Kidney capillary endothelial cell (primary cell): ENCODE measurements around the gene SLAMF1.
"Not testable (repeated sequence)": the region's sequence is repeated elsewhere in the genome, so short reads cannot be mapped to it uniquely, and the experiment has no call there.

Experiments used
- DNase-seq: peaks from one replicate; pipeline ENCODE4 v3.0.0-alpha.2; 2018; ENCODE audit warnings: low spot score

SLAMF1 gene, protein sequence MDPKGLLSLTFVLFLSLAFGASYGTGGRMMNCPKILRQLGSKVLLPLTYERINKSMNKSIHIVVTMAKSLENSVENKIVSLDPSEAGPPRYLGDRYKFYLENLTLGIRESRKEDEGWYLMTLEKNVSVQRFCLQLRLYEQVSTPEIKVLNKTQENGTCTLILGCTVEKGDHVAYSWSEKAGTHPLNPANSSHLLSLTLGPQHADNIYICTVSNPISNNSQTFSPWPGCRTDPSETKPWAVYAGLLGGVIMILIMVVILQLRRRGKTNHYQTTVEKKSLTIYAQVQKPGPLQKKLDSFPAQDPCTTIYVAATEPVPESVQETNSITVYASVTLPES

DNA sequence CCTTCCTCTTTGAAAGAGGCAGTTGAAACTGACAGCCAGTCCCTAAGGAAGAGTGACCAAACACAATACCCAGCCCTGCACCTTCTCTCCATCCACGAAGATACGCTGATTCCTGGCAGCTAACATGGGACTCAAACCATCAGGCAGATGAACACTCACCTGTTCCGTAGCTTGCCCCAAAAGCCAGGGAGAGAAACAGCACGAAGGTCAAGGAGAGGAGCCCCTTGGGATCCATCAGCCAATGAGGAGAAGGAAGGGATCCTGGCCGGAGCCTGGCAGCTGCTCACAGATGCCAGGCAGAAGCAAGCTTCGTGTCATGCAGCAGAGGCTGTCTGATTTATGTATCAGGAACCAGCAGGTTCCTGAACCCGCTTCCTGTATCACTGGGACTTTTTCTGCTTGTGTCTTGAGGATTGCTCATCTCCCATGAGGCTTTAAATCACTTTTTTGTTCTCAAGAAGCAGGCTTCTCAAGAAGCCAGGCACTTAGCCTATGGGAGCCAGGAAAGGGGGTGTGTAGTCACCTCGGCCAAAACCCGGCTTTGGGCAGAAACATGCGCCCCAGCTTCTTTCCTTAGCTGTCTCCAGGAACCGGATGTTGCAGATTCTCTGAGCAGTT, at the start of gene SLAMF1:
Gene SLAMF1 (minus strand): TSS at position 334 of the 618 bp plus-strand sequence. CDS start 99 bp downstream, at position 235.
- DNase-seq = peak; percentile 36

DNA sequence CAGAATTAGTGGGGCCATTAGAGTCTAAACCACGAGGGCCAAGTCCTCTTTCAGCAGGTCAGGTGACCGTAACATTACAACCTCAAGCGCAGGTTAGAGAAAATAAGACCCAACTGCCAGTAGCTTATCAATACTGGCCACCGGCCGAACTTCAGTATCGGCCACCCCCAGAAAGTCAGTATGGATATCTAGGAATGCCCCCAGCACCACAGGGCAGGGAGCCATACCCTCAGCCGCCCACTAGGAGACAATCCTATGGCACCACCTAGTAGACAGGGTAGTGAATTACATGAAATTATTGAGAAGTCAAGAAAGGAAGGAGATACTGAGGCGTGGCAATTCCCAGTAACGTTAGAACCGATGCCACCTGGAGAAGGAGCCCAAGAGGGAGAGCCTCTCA, 45.5 kb upstream of the SLAMF1 start:
- DNase-seq = not testable (repeated sequence)

DNA sequence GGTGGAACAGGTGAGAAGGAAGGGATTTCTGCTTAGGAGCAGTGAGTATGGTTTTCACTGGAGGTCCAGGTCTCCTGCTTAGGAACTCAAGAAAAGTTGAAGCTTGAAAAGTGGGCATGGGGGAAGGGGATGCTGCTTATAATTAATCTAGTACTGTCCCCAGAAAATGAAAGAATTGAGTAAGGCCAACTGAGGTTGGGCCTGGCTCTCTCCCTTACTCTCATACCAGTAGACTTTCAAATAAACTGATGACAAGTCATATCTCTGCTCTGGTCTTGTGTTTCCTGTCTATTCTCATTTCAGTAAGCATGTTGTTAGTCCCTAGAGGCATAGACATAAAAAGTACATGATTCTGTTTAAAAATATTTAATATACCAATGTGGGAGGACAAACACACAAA, 38.4 kb upstream of the SLAMF1 start:
- DNase-seq = no peak

DNA sequence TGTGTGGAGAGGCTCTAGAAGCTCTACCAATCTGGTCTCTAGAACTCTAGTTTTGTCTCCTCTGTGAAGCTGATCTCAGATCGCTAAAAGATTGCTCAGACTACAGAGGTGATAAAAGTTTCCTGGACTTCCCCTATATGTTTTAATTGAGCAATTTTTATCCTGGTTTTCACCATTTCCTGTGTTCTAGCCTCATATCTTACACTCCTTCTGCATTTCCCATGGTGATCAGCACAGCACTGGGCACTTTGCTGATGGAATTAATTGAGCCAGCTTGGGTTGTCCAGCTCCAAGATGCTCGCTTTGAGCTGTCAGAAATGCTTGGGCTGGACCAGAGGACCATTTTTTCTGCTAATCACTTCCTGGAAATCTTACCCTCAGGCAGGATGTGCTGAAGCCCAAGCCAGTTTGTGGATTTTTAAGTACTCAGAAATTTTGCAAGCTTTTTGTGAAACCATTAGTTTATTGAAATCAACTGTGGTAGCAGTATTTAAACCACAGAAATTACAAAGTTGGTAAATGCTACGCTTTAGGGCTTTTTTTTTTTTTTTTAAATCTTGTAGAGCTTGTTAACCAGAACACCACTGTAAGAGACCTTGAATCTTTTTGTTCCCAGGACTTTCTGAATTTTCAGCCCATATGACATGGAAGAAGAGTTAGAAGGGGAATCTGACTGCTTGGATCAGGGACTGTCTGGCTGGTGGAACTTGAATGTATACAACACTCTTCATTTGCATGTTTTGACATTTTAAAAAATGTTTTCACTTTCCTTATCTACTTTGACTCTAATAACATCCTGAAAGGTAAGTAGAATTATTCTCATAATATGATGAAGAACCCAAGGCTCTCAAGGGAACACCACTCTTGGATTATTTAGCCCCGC, 36.4 kb upstream of the SLAMF1 start:
- no peak for DNase-seq

DNA sequence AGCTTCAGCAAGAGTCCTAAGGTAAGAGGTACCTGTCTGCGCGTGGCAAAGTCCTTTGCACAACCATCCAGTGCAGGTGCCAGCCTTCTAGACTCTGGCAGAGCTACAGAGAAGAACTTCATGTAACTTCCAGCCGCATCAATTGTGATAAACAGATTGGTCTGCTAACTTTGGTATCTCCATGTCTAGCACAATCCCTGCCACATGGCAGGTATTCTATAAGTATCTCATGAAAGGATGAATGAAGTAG, 35.0 kb upstream of the SLAMF1 start:
- no peak for DNase-seq

DNA sequence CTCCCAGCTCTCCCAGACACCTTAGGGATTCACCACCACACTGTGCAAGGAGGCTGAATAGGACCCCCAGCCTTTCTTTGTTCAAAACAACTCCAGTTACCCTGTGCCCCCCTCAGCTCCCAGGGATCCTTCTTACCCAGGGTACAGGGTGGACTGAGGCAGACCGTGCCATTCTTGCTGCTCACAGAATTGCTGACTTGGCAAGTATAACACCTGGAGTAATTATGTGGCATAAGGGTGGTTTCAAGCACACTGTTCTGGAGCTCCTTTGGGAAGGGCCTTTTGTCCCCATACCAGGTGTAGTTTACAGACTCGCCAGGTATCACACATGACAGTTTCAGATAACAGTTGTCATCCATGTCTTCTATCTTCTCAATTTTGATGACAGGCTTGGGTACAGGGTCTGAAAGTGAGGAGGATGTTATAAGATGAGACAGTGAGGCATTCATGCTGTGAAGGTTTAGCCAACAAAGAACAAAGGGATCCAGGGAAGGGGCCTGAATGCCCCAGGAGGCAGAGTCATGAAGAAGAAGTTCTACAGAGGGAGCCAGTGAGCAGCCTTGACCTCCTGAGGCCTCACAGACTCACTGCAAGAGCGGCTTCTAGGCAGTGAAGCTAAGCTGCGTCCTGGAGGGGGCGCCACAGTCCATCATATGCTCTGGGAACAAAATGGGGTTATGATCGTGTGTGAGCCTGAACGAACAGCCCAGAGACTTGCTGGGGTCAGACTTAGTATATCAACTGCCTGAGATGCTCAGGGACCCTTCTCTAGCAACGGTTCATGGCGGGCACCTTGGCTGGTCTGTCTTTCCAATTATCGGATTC, 34.4 kb upstream of the SLAMF1 start:
- peak; percentile 28 for DNase-seq

DNA sequence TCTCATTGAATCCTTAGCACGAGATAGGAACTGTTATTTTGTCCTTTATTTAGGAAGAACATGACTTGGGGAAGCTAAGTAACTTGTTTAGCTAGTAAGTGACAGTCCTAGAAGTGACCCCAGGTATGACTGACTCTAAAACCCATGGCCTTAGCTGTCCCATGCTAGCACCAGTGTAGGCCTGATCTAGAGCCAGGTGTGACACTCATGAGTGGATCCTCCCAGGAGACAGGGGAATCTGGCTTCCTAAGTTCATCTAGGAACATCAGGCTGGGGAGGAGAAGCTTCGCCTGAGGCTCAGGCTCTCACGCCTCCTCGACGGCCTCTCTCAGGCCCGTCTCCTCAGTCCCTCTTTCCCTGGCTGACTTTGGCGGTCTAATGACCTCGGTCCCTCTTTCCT, 33.6 kb upstream of the SLAMF1 start:
- DNase-seq = no peak

DNA sequence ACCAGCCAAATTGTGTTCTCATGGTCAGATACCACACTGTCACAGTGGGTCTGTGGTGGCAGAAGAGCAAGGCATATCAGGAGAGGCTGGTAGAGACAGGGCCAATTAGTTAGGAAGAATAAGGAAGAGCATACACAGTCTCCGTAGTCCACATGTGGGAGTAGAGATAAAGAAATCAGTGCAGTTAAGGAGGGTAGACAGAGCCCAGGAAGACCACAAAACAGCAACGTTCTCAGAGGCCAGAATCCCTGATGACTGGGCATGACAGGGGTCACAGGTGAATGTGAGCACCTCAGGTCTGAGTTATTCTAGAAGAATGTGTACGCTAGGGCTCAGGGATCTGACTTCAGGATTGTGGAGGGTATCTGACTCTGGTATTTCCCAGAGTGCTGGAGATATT, 33.0 kb upstream of the SLAMF1 start:
- DNase-seq = no peak

DNA sequence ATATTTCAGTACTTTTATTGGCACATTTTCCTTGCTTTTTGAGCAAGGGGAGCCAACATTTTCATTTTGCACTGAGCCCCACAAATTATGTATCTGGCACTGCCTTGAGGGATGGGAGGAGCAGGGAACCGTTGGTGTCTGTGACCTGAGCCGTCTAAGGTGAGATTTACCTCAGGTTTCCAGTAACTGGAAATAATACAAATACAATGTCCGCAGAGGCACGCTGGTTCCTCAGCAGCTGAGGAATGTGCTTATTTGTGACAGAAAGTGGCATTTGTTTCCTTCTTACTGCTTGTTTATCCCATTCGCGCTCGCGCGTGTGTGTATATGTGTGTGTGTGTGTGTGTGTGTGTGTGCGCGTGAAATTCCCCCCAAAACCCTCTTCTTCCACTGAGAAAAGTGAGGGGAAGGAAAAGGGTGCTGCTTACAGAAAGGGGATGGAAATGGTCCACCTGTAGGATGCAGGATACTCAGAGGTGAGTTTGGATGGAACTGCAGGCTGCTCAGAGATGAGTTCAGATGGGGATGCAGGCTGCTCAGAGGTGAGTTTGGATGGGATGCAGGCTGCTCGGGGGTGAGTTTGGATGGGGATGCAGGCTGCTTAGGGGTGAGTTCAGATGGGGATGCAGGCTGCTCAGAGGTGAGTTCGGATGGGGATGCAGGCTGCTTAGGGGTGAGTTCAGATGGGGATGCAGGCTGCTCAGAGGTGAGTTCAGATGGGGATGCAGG, 30.2 kb upstream of the SLAMF1 start:
- DNase-seq = no peak

DNA sequence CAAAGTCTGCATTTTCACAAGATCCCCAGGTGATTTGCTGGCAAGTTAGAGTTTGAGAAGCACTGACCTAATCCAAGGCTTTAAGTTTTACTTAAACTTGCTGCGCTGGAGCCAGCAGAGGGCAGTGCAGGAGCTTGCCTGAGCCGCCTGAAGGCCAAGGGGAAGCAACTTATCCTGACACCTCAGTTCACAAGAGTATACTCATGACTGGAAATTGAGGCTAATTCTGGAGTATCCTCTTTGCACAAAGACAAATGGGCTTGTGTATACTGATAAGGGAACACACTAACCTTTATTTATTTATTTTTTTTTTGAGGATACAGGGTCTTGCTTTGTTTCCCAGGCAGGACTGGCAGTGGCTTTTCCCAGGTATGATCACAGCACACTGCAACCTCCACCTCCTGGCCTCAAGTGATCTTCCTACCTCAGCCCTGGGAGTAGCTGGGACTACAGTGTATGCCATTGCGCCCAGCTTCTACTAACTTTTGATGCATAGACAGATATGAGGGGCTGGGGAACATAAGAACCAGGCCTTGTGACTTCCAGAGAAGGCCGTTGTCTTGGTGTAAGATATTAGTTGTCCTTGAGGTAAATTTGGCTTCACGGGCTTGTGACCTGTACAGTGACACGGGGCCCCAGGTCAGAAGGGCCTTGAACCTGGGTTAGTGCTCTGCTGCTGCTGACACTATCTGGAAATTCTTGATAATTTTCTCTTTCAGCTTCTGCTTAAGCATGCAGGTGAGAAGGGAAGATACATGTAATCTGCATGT, 29.0 kb upstream of the SLAMF1 start:
- peak; percentile 55 for DNase-seq

DNA sequence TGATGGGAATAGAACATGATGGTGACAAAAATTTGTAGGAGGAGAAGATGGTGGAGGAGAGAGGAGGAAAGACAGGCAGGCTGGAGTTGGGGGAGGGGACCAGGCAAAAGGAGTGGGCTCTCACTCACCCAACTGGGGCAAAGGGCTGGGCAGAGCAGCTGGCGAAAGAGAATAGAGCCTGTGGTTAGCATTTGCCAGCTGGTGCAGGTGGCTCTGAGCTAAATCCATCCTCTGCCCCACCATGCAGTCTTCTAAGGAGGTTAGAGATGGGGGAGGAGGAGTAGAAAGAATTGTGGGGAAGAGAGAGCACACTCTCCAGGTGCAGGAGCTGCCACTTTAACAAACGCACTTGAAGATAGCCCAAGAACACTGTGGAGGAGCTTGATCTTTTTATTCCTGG, 27.6 kb upstream of the SLAMF1 start:
- no peak for DNase-seq

DNA sequence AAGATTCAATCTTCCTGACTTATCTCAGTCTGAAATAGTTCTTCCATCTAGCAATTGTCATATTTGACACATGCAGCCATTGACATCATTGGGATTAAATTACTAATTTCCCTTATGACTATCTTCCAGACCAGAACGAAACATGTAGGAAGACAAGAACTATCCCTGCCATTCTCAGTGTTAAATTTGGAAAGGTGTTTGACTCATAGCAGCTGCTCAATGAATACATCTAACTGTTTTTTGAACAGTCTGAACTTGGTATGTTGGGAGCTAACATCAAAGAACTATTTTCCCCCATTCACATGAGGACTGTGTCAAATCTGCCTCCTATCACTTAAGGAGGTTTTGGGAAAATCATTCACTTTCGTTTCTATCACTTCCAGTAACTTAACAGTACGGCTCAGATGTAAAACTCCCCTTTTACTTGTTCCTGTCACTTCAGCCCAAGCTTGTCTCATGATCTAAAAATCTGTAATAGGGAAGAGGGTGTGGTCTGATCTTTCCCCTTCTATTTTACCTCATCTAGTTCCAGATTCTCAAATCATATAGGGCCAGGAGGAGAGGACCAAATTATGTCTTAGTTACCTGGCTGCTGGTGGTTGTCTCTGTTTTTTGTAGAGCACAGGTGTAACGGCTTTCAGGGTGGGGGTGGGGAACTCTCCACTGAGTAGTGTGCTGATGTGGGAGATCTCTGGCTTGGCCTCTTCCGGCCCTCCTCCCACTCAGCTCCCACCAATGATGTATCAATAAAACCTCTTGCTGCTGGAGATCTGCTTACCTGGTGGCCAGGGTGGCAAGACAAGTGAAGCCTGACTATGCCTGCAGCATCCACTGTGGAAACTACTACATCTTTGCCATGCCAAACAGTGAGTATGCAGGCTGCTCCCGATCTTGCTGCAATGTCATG, 26.2 kb upstream of the SLAMF1 start:
- no peak for DNase-seq

DNA sequence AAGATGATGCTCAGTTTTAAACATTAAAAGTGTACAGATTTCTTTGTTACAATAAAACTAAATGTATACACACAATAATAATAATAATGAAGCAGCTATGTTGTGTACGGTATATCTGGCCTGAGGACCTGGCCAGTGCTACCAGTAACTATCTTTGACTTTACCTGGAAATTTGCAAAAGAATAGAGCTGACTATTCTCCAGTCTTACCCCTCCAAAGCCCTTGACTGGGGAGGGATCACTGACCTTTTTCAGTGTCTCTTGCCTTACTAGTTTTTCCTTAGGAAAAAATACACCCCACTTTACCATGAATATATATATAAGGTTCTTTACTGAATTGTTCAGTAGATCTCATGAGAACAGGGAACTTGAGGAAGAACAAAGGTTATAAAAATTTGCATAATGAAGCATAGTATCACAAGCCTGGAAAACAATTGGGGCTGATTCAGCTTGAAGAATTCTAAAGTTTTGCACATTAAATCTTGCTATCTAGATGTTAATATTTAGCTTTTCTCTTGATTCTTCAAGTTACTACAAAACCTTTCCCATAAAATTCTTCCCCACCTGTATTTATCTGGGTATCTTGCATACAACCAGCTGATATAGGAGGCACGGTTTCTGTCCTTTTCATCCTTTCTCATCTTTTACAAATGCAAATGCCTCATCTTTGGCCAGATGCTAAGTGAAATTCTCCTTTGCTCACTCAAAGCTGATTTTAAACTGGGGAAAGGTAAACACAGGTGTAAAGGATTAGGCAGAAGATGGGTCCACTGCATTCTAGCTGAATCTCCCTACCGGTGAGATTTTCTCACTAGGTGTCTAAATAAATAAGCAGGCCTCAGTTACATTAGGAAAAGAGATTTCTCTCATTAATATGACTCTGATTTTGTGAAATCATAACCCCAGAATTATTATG, 25.0 kb upstream of the SLAMF1 start:
- DNase-seq = no peak

DNA sequence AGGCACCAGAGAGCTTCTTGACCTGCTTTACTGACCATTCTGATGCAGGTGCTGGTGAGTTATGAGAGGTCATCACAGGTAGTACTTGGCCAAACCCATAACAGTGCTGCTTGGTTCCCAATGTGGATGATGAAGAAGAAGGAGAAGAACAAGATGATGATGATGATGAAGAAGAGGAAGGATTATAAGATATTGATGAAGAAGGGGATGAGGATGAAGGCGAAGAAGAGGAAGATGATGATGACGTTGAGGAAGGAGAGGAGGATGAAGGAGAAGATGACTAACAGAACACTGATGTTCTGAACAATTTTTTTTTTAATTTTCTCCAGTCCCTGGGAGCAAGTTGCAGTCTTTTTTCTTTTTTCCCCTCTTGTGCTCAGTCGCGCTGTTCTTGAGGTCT, 23.9 kb upstream of the SLAMF1 start:
- DNase-seq = no peak

DNA sequence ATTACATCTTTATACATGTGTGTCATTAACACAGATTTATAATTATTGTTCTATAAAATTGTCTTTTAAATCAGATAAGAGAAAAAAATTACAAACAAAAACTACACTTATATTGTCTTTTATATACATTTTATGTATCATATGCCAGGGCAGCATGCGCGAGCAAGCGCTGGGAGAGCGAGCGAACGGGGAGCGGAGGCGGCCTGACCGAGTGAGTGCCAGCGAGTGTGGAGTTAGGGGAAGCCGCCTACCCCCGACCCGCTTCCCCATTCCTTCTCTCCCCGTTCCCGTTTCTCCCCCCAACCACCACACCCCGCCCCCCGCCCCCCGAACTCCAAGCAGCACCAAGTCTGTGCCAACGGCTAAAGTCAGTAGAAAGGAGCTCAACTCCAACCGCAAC, 23.0 kb upstream of the SLAMF1 start:
- DNase-seq = no peak

DNA sequence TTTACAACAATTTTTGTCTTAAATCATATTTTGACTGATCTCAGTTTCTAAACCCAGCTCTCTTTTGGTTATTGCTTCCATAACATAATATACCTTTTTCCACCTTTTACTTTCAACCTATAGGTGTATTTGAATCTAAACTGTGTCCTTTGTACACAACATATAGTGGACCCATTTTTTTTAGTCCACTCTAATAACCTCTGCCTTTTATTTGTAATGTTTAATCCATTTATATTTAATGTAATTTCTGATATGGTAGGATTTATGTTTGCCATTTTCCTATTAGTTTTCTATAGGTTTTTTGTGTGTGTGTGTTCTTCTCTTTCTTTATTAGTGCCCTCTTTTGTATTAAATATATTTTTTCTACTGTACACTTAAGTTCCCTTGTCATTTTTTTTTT, 22.4 kb upstream of the SLAMF1 start:
- no peak for DNase-seq

DNA sequence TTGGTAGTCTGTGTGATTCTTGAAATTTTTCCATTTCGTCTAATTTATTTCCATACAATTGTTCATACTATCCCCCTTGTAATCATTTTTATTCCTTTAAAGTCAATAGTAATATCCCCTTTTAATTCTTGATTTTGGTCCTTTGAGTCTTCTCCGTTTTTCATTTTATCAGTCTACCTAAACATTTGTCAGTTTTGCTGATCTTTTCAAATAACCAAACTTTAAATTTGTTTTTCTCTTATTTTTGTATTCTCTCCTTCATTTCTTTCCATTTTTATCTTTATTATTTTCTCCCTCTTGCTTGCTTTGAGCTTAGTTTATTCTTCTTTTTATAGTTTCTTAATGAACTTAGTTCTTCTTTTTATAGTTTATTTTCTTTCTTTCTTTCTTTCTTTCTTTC, 21.1 kb upstream of the SLAMF1 start:
- DNase-seq = no peak

DNA sequence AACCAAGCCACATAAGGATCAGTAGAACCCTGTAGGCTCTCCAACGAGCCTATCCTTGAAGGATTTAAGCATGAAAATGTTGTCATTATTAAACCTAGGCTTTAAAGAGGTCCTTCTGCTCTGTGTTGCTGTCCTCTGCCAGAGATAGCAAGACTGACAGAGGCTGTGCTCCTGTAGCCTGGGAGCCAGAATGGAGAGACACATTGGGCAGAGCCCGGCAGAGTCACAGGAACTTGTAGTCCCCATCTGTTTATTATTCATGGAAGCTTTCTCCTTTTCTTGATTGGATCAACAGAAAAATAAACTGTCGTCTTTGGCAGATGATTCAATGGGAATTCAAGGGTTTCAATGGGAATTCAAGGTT, 19.2 kb upstream of the SLAMF1 start:
- DNase-seq = no peak
